GM19452 (cell line): ENCODE results near the gene LMBR1L.
A peak's percentile ranks its signal among the peaks of the same experiment; 100 is the strongest.
"Not testable (repeated sequence)": the region's sequence is repeated elsewhere in the genome, so short reads cannot be mapped to it uniquely, and the experiment has no call there.

ENCODE experiments used
- ATAC-seq: cut with Tn5 transposase; IDR thresholded peaks from one replicate; pipeline ENCODE4 v1.9.1; 2021; ENCODE audit not compliant: unreplicated experiment

LMBR1L gene

GRCh38 chr12:49110464-49111155 lies at the start of gene LMBR1L:
Gene LMBR1L (minus strand): TSS chr12:49110847. CDS start chr12:49110555, 292 bp downstream.
- peak; percentile 99 for ATAC-seq

- ATAC-seq = no peak
Observed at GRCh38 chr12:49160399-49160798, 49.8 kb upstream of the LMBR1L start.

GRCh38 chr12:49154221-49154620 lies 43.6 kb upstream of the LMBR1L start:
- ATAC-seq = no peak

- ATAC-seq = no peak
Observed at GRCh38 chr12:49147384-49147783, 36.7 kb upstream of the LMBR1L start.

- no peak for ATAC-seq
Observed at GRCh38 chr12:49146406-49146805, 35.8 kb upstream of the LMBR1L start.

- no peak for ATAC-seq
Observed at GRCh38 chr12:49144384-49144783, 33.7 kb upstream of the LMBR1L start.

GRCh38 chr12:49138999-49139398 lies 28.4 kb upstream of the LMBR1L start:
- ATAC-seq = no peak

GRCh38 chr12:49138587-49138986 lies 27.9 kb upstream of the LMBR1L start:
- ATAC-seq = no peak

GRCh38 chr12:49137476-49137875 lies 26.8 kb upstream of the LMBR1L start:
- ATAC-seq = no peak

GRCh38 chr12:49136997-49137396 lies 26.4 kb upstream of the LMBR1L start:
- ATAC-seq = not testable (repeated sequence)

- ATAC-seq = no peak
Observed at GRCh38 chr12:49133590-49133989, 22.9 kb upstream of the LMBR1L start.

- no peak for ATAC-seq
Observed at GRCh38 chr12:49133014-49133413, 22.4 kb upstream of the LMBR1L start.

- no peak for ATAC-seq
Observed at GRCh38 chr12:49131894-49132461, 21.3 kb upstream of the LMBR1L start.

- peak; percentile 65 for ATAC-seq
Observed at GRCh38 chr12:49131051-49131893, 20.6 kb upstream of the LMBR1L start, which contains the start of gene TUBA1B. Gene TUBA1B (minus strand): TSS chr12:49131395. CDS start chr12:49131300, 95 bp downstream.

GRCh38 chr12:49130151-49131050 lies 19.8 kb upstream of the LMBR1L start:
- peak; percentile 51 for ATAC-seq

GRCh38 chr12:49129332-49130150 lies 18.9 kb upstream of the LMBR1L start:
- ATAC-seq = no peak

GRCh38 chr12:49127971-49128370 lies 17.3 kb upstream of the LMBR1L start:
- not testable (repeated sequence) for ATAC-seq

- ATAC-seq = no peak
Observed at GRCh38 chr12:49126852-49127763, 16.5 kb upstream of the LMBR1L start.
